Chondrocyte (in vitro differentiated cells): ENCODE measurements around the gene IL7R. TPM values are rescaled to one million over a fixed set of nuclear protein-coding genes. Genes with fewer than 3 reads are reported as not detected.
"Not testable (repeated sequence)": the region's sequence is repeated elsewhere in the genome, so short reads cannot be mapped to it uniquely, and the experiment has no call there.

Experiments used
- DNase-seq: peaks from one replicate; pipeline ENCODE4 v3.0.0; 2021; ENCODE audit warnings: mixed read lengths, low spot score
- H3K27ac Mint-ChIP-seq: one replicate; pipeline ENCODE4 v1.8.0; 2021; ENCODE audit warnings: mild to moderate bottlenecking, moderate library complexity, mixed read lengths; ENCODE audit not compliant: unreplicated experiment
- H3K27me3 Mint-ChIP-seq: 2 replicates; pipeline ENCODE4 v1.8.0; 2021; ENCODE audit warnings: low read depth, mixed read lengths
- H3K36me3 Mint-ChIP-seq: 2 replicates; pipeline ENCODE4 v1.8.0; 2021; ENCODE audit warnings: low read depth, mixed read lengths
- H3K4me1 Mint-ChIP-seq: 2 replicates; pipeline ENCODE4 v1.8.0; 2021; ENCODE audit warnings: low read depth, mild to moderate bottlenecking, mixed read lengths
- H3K4me3 Mint-ChIP-seq: one replicate; pipeline ENCODE4 v1.8.0; 2021; ENCODE audit warnings: mild to moderate bottlenecking, moderate library complexity, mixed read lengths; ENCODE audit not compliant: unreplicated experiment
- H3K9me3 Mint-ChIP-seq: 2 replicates; pipeline ENCODE4 v1.8.0; 2021; ENCODE audit warnings: low read depth, mixed read lengths
- CTCF ChIP-seq: fragments of 200-600 bp; sonication (generic); IDR thresholded peaks from 2 replicates; pipeline ENCODE4 v1.5.0; 2021; ENCODE audit warnings: antibody characterized with exemption, mild to moderate bottlenecking, moderate library complexity
- total RNA-seq: library from RNA; stranded (reverse); gene quantifications from 3 replicates; pipeline ENCODE4 v1.2.1, GENCODE V29; 2021

Gene IL7R
- total RNA-seq, 1 donor from 2014 or later: 0.50 TPM

- H3K27me3 Mint-ChIP-seq: no peaks in the 10 kb centered on the region
- no peak for DNase-seq
- peaks cover 5% of the 10 kb centered on the region for H3K4me1 Mint-ChIP-seq
These were observed 33.6 kb downstream of the IL7R start for GRCh38 chr5:35890021-35891020.

GRCh38 chr5:35892799-35893198 is 36.1 kb downstream of the IL7R start:
- H3K36me3 Mint-ChIP-seq, DNase-seq, H3K27me3 Mint-ChIP-seq, H3K4me1 Mint-ChIP-seq, H3K9me3 Mint-ChIP-seq, H3K4me3 Mint-ChIP-seq, H3K27ac Mint-ChIP-seq: not testable (repeated sequence)

More at GRCh38 chr5:35890021-35891020, 33.6 kb downstream of the IL7R start:
- no peak for TF ChIP-seq CTCF
- no peaks in the 10 kb centered on the region for H3K9me3 Mint-ChIP-seq
- H3K27ac Mint-ChIP-seq: no peak overlapping the region
- no peaks in the 10 kb centered on the region for H3K36me3 Mint-ChIP-seq
- H3K4me3 Mint-ChIP-seq: no peak overlapping the region

- no peak for DNase-seq
- no peak overlapping the region for H3K27ac Mint-ChIP-seq
- H3K4me3 Mint-ChIP-seq: no peak overlapping the region
- peaks cover 5% of the 10 kb centered on the region for H3K4me1 Mint-ChIP-seq
- no peak for TF ChIP-seq CTCF
- H3K27me3 Mint-ChIP-seq: no peaks in the 10 kb centered on the region
- H3K36me3 Mint-ChIP-seq: no peaks in the 10 kb centered on the region
- no peaks in the 10 kb centered on the region for H3K9me3 Mint-ChIP-seq
These were observed 37.4 kb downstream of the IL7R start for GRCh38 chr5:35894131-35894530.

- Mint-ChIP-seq H3K36me3 (no peaks in the 10 kb centered on the region), H3K27ac (no peak overlapping the region), H3K4me3 (no peak overlapping the region), H3K4me1 (no peaks in the 10 kb centered on the region), H3K9me3 (no peaks in the 10 kb centered on the region), H3K27me3 (no peaks in the 10 kb centered on the region)
- TF ChIP-seq CTCF: no peak
- no peak for DNase-seq
These were observed 42.4 kb downstream of the IL7R start for GRCh38 chr5:35898952-35899660.

- Mint-ChIP-seq H3K36me3 (no peaks in the 10 kb centered on the region), H3K27ac (no peak overlapping the region), H3K9me3 (no peaks in the 10 kb centered on the region), H3K27me3 (no peaks in the 10 kb centered on the region), H3K4me3 (no peak overlapping the region), H3K4me1 (no peaks in the 10 kb centered on the region)
- DNase-seq: no peak
- no peak for TF ChIP-seq CTCF
These were observed 43.1 kb downstream of the IL7R start for GRCh38 chr5:35899800-35900199.
